H1 (cell line): Measurements from ENCODE around the gene ENKUR. TPM values are rescaled to one million over a fixed set of nuclear protein-coding genes. Genes with fewer than 3 reads are reported as not detected.

ENCODE experiments used
- CTCF ChIA-PET: fragments of 300-600 bp; sonication (Branson Sonifier 250); formaldehyde crosslinking; loops from one replicate; lab custom pipeline; 2021; ENCODE audit not compliant: partially characterized antibody; lab: Charles Lee
- POLR2A ChIA-PET: fragments of 300-600 bp; sonication (Branson Sonifier 250); formaldehyde crosslinking; loops from one replicate; lab custom pipeline; 2021; ENCODE audit warnings: inconsistent platforms; ENCODE audit not compliant: partially characterized antibody; lab: Charles Lee
- DNase-seq, 2 experiments: peaks; one replicate each; pipeline versions ENCODE4 v3.0.0 to v3.0.0-alpha.2; 2010 to 2022; ENCODE audit warnings: low spot score in 2 of 2, low read depth in 1 of 2, mixed read lengths in 1 of 2
- FAIRE-seq: peaks from 2 replicates; lab custom pipeline; 2011; peaks lifted over from hg19 to GRCh38; lab: Jason Lieb, UNC
- H2AFZ ChIP-seq: 2 replicates; pipeline ENCODE4 v1.8.1; 2012; ENCODE audit warnings: low read length, inconsistent platforms
- H2AK5ac ChIP-seq: 2 replicates; pipeline ENCODE4 v1.6.1; 2013; ENCODE audit warnings: low read depth, low read length
- H2BK120ac ChIP-seq: replicated peaks from 2 replicates; pipeline ENCODE3; 2013; ENCODE audit warnings: low read depth, low read length, inconsistent platforms
- H2BK12ac ChIP-seq: 2 replicates; pipeline ENCODE4 v1.6.1; 2013; ENCODE audit warnings: low read depth, low read length
- H2BK15ac ChIP-seq: 2 replicates; pipeline ENCODE4 v1.6.1; 2013; ENCODE audit warnings: low read length
- H2BK20ac ChIP-seq: 2 replicates; pipeline ENCODE4 v1.6.1; 2013; ENCODE audit warnings: low read length
- H2BK5ac ChIP-seq: 2 replicates; pipeline ENCODE4 v1.6.1; 2013; ENCODE audit warnings: low read depth, low read length
- H3K14ac ChIP-seq: 2 replicates; pipeline ENCODE4 v1.6.1; 2013; ENCODE audit warnings: inconsistent platforms; ENCODE audit not compliant: insufficient read length
- H3K18ac ChIP-seq: 2 replicates; pipeline ENCODE4 v1.6.1; 2013; ENCODE audit warnings: low read length; ENCODE audit errors: extremely low read depth
- H3K23ac ChIP-seq: 2 replicates; pipeline ENCODE4 v1.6.1; 2013; ENCODE audit warnings: inconsistent platforms; ENCODE audit not compliant: insufficient read length
- H3K23me2 ChIP-seq: 2 replicates; pipeline ENCODE4 v1.6.1; 2013; ENCODE audit warnings: low read depth, low read length
- H3K27ac ChIP-seq: 2 replicates; pipeline ENCODE4 v1.6.1; 2011; ENCODE audit warnings: low read depth, low read length, inconsistent platforms
- H3K27me3 ChIP-seq, 4 experiments: replicated peaks in 1 of 4; 1 replicate in 1 of 4; 2 replicates in 3 of 4; pipeline versions ENCODE4 v1.6.1 to v1.8.1; 2011 to 2013; ENCODE audit warnings: low read length in 3 of 4, mild to moderate bottlenecking in 3 of 4, inconsistent platforms in 2 of 4, mixed read lengths in 2 of 4, moderate library complexity in 1 of 4; ENCODE audit not compliant: control insufficient read depth in 3 of 4, insufficient read depth in 3 of 4; ENCODE audit errors: extremely low read depth in 1 of 4
- H3K36me3 ChIP-seq, 4 experiments: 2 replicates each; pipeline versions ENCODE4 v1.6.1 to v1.8.1; 2011 to 2013; ENCODE audit warnings: mild to moderate bottlenecking in 4 of 4, low read length in 3 of 4, moderate library complexity in 2 of 4, control low read depth in 1 of 4, inconsistent platforms in 1 of 4; ENCODE audit not compliant: insufficient read depth in 4 of 4, control insufficient read depth in 2 of 4
- H3K4ac ChIP-seq: replicated peaks from 2 replicates; pipeline ENCODE3; 2013; ENCODE audit warnings: low read length, low read depth, mixed read lengths, inconsistent platforms; ENCODE audit not compliant: insufficient read length
- H3K4me1 ChIP-seq, 4 experiments: replicated peaks in 1 of 4; 1 replicate in 1 of 4; 2 replicates in 3 of 4; pipeline versions ENCODE4 v1.6.1 to v1.8.1; 2011 to 2013; ENCODE audit warnings: low read length in 3 of 4, inconsistent platforms in 2 of 4, mixed read lengths in 1 of 4; ENCODE audit not compliant: insufficient read depth in 4 of 4, control insufficient read depth in 3 of 4
- H3K4me2 ChIP-seq, 2 experiments: 2 replicates each; pipeline versions ENCODE4 v1.6.1 to v1.8.1; 2011 to 2013; ENCODE audit warnings: low read depth in 2 of 2, low read length in 2 of 2, control low read depth in 1 of 2, inconsistent platforms in 1 of 2, mild to moderate bottlenecking in 1 of 2; ENCODE audit not compliant: insufficient read depth in 1 of 2
- H3K4me3 ChIP-seq, 4 experiments: fragments of 200-600, 300-600 bp in 1 of 4; sonication (generic), shearing (Covaris generic), sonication (Bioruptor Twin) in 1 of 4; 2 replicates each; pipeline versions ENCODE4 v1.5.1 to v1.8.1; 2011 to 2016; ENCODE audit warnings: low read length in 4 of 4, low read depth in 3 of 4, control low read depth in 2 of 4, inconsistent platforms in 2 of 4, mild to moderate bottlenecking in 2 of 4, mixed read lengths in 1 of 4, moderate library complexity in 1 of 4; ENCODE audit not compliant: insufficient read depth in 2 of 4; ENCODE audit errors: extremely low read depth in 1 of 4
- H3K56ac ChIP-seq: replicated peaks from 2 replicates; pipeline ENCODE3; 2013; ENCODE audit warnings: low read depth, mild to moderate bottlenecking, mixed read lengths, low read length, inconsistent platforms; ENCODE audit not compliant: insufficient read length
- H3K79me1 ChIP-seq: 2 replicates; pipeline ENCODE4 v1.6.1; 2013; ENCODE audit warnings: low read depth, low read length, control low read depth
- H3K79me2 ChIP-seq, 2 experiments: 2 replicates each; pipeline versions ENCODE4 v1.6.1 to v1.8.1; 2012 to 2013; ENCODE audit warnings: low read length in 2 of 2, mild to moderate bottlenecking in 2 of 2, inconsistent platforms in 1 of 2; ENCODE audit not compliant: insufficient read depth in 2 of 2, control insufficient read depth in 1 of 2
- H3K9ac ChIP-seq, 4 experiments: replicated peaks in 1 of 4; 1 replicate in 1 of 4; 2 replicates in 3 of 4; pipeline versions ENCODE4 v1.6.1 to v1.8.1; 2011 to 2013; ENCODE audit warnings: low read depth in 3 of 4, low read length in 3 of 4, control low read depth in 2 of 4, mild to moderate bottlenecking in 2 of 4, moderate library complexity in 2 of 4, inconsistent platforms in 1 of 4; ENCODE audit errors: extremely low read depth in 1 of 4
- H3K9me3 ChIP-seq, 2 experiments: 2 replicates each; pipeline versions ENCODE4 v1.6.1 to v1.8.1; 2012 to 2013; ENCODE audit warnings: mild to moderate bottlenecking in 2 of 2, moderate library complexity in 2 of 2, control low read depth in 1 of 2, inconsistent platforms in 1 of 2, low read depth in 1 of 2, low read length in 1 of 2, mixed read lengths in 1 of 2; ENCODE audit not compliant: insufficient read depth in 2 of 2
- H4K20me1 ChIP-seq, 2 experiments: replicated peaks in 1 of 2; 2 replicates each; pipeline versions ENCODE3 to v1.8.1; 2011 to 2013; ENCODE audit warnings: inconsistent platforms in 2 of 2, low read length in 2 of 2, mild to moderate bottlenecking in 1 of 2; ENCODE audit not compliant: insufficient read depth in 2 of 2, control insufficient read depth in 1 of 2
- H4K5ac ChIP-seq: 2 replicates; pipeline ENCODE4 v1.6.1; 2013; ENCODE audit warnings: low read length, low read depth, mixed read lengths, inconsistent platforms; ENCODE audit not compliant: insufficient read length
- H4K8ac ChIP-seq: 2 replicates; pipeline ENCODE4 v1.8.0; 2013; ENCODE audit warnings: mild to moderate bottlenecking, moderate library complexity, low read length, inconsistent platforms; ENCODE audit not compliant: insufficient read depth; ENCODE audit errors: extremely low read depth
- H4K91ac ChIP-seq: replicated peaks from 2 replicates; pipeline ENCODE3; 2013; ENCODE audit warnings: low read length, mixed read lengths, inconsistent platforms; ENCODE audit not compliant: insufficient read length
- GABPA ChIP-seq: IDR thresholded peaks from 2 replicates; pipeline ENCODE4 v1.6.1; 2011; ENCODE audit warnings: mild to moderate bottlenecking, low read length, moderate library complexity, borderline replicate concordance; ENCODE audit not compliant: insufficient read depth
- WGBS, 2 experiments: shearing (Covaris generic) in 1 of 2; methylation state at CpG; one replicate each; pipeline versions ENCODE4 v1.1.6 to v1.1.7; 2013 to 2015; ENCODE audit warnings: low lambda C conversion rate in 2 of 2, mixed read lengths in 2 of 2, inconsistent platforms in 1 of 2, low coverage in 1 of 2, missing lambda C conversion rate in 1 of 2; ENCODE audit not compliant: insufficient replicate concordance in 2 of 2, insufficient coverage in 1 of 2, insufficient read length in 1 of 2; ENCODE audit errors: extremely low coverage in 1 of 2, missing lambda C conversion rate in 1 of 2; 5-methylcytosine and 5-hydroxymethylcytosine counted together
- polyA plus RNA-seq, 7 experiments: library from polyadenylated mRNA; depleted of rRNA in 3 of 7; stranded (reverse) in 5 of 7; unstranded in 2 of 7; fragments of >200 nt in 5 of 7; fragments of 200-250 nt in 2 of 7; gene quantifications; 1 replicate in 5 of 7; 2 replicates in 1 of 7; 4 replicates in 1 of 7; pipeline versions ENCODE4 v1.2.1 to v1.2.3, GENCODE V29; 2011 to 2013; ENCODE audit warnings: missing spikeins in 2 of 7, mixed read lengths in 2 of 7
- total RNA-seq: library from RNA; stranded (reverse); fragmentation: NEBNext Ultra II Directional; extraction: Animal tissue kit (Norgen Biotek cat#: 25700); gene quantifications from 2 replicates; pipeline ENCODE4 v1.2.1, GENCODE V29; 2021
- TF ChIP-seq, protein P1 (sequence below): IDR thresholded peaks from 2 replicates; pipeline ENCODE4 v1.6.1; 2012; ENCODE audit warnings: inconsistent platforms

Gene ENKUR
- total and polyA plus RNA-seq, 2 of the 8 experiments (the other 6 are each of a cell fraction or from before 2014, with no cell fraction given) = not detected

DNA sequence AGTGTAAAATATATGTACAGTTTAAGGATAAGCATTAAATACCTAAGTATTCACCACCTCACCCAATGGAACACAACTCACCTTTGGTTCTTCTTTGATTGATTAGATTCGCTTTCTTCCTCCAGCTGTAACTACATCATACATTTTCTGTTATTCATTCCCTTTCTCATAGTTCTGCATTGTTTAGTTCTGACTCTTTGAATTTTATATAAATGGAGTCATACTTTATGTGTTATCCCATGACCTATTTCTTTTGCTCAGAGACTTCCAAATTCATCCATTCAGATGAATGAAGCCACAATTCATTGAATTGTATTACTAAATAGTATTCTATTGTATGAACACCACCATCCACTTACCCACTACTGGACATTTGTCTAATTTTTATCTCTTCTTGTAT, 12.8 kb upstream of the ENKUR start:
- Histone ChIP-seq H2AFZ (no peak overlapping the region), H3K56ac (no peak overlapping the region), H3K23me2 (no peaks in the 10 kb centered on the region), H3K27ac (no peak overlapping the region), H3K27me3 (no peaks in the 10 kb centered on the region), H2BK5ac (no peak overlapping the region), H4K20me1 (no peaks in the 10 kb centered on the region), H3K14ac (no peak overlapping the region), H3K18ac (no peak overlapping the region), H4K91ac (no peak overlapping the region), H3K36me3 (no peaks in the 10 kb centered on the region), H3K4ac (no peak overlapping the region), H2BK20ac (no peak overlapping the region), H2BK120ac (no peak overlapping the region), H2BK15ac (no peak overlapping the region), H3K9ac (no peak overlapping the region), H3K23ac (no peak overlapping the region), H4K5ac (no peak overlapping the region), H3K4me2 (no peak overlapping the region), H3K79me2 (no peaks in the 10 kb centered on the region), H2BK12ac (no peak overlapping the region), H3K79me1 (no peaks in the 10 kb centered on the region), H2AK5ac (no peak overlapping the region), H3K9me3 (no peaks in the 10 kb centered on the region), H3K4me3 (no peak overlapping the region), H4K8ac (no peak overlapping the region), H3K4me1 (no peaks in the 10 kb centered on the region)
- ChIA-PET POLR2A (no interaction called here), CTCF (interaction anchor here (0.9 to 1.2 kb wide), 3 partner anchors 26 to 53 kb away, joined by 3 read pairs; no protein-coding TSS in a partner anchor)
- 70% methylated on average over 1 of the region's 1 CpG; no CpG with 5 or more reads in 1 of the 2 experiments for WGBS, 2 experiments
- DNase-seq (no peak), FAIRE-seq (no peak)
- TF ChIP-seq, protein P1, sequence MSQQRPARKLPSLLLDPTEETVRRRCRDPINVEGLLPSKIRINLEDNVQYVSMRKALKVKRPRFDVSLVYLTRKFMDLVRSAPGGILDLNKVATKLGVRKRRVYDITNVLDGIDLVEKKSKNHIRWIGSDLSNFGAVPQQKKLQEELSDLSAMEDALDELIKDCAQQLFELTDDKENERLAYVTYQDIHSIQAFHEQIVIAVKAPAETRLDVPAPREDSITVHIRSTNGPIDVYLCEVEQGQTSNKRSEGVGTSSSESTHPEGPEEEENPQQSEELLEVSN = no peak
- no peak for TF ChIP-seq GABPA
